Gastroesophageal sphincter (tissue), 3 donors: Measurements from ENCODE around the gene LDLRAD2.

Source experiments
- POLR2A ChIP-seq, 2 donors: fragments of 450-650 bp; IDR thresholded peaks; one replicate each; pipeline ENCODE4 v1.6.1; 2017; ENCODE audit warnings: antibody characterized with exemption in 2 of 2, mild to moderate bottlenecking in 2 of 2, moderate library complexity in 1 of 2
- TF ChIP-seq, protein P1 (sequence below), 4 experiments: fragments of 200-600 bp in 2 of 4; fragments of 450-650 bp in 2 of 4; sonication (generic) in 1 of 4; IDR thresholded peaks; one replicate each; pipeline ENCODE4 v1.5.1; 2017 to 2019; ENCODE audit warnings: antibody characterized with exemption in 4 of 4, mild to moderate bottlenecking in 2 of 4, moderate library complexity in 2 of 4

DNA sequence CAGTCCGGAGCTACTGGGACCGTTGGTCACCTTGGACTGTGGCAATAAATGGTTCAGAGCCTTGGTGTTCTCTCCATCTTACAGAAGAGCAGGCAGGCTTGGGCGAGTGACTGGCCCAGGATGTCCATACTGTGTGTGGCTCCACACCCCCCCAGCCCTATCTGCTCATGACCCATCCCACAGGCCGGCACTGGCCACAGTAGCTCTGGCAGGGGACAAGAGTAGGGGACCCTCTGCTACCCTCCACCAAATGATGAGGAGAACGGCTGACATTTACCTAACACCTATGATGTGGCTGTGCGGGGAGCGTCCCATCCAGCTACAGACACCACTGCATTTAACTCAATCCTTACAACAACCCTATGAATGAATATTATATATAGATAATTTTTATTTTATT, 13.3 kb downstream of the LDLRAD2 start:
- TF ChIP-seq, protein P1, sequence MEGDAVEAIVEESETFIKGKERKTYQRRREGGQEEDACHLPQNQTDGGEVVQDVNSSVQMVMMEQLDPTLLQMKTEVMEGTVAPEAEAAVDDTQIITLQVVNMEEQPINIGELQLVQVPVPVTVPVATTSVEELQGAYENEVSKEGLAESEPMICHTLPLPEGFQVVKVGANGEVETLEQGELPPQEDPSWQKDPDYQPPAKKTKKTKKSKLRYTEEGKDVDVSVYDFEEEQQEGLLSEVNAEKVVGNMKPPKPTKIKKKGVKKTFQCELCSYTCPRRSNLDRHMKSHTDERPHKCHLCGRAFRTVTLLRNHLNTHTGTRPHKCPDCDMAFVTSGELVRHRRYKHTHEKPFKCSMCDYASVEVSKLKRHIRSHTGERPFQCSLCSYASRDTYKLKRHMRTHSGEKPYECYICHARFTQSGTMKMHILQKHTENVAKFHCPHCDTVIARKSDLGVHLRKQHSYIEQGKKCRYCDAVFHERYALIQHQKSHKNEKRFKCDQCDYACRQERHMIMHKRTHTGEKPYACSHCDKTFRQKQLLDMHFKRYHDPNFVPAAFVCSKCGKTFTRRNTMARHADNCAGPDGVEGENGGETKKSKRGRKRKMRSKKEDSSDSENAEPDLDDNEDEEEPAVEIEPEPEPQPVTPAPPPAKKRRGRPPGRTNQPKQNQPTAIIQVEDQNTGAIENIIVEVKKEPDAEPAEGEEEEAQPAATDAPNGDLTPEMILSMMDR (IDR thresholded peaks at IDR 0.05) = no peak
- no peak for TF ChIP-seq POLR2A (IDR thresholded peaks at IDR 0.05)
